ENCODE data around the gene FBXL19. TPM values are rescaled to one million over a fixed set of nuclear protein-coding genes. Genes with fewer than 3 reads are reported as not detected.
"Not testable (repeated sequence)": the region's sequence is repeated elsewhere in the genome, so short reads cannot be mapped to it uniquely, and the experiment has no call there.

FBXL19 gene
- total and polyA plus RNA-seq, 2 of the 13 experiments (the other 11 are each of a cell fraction or from before 2014, with no cell fraction given), result 6.0 to 13.7 TPM

GRCh38 chr16:30934827-30935557, 11.6 kb downstream of the FBXL19 start (continued):
- peak; percentile 52 for TF ChIP-seq STAG1 (CRISPR knock-in tag; IDR thresholded peaks at IDR 0.05)
- no peak for TF ChIP-seq SMAD1 (CRISPR knock-in tag; IDR thresholded peaks at IDR 0.05; ENCODE audit: borderline replicate concordance, low read depth)
- peak; percentile 74 for TF ChIP-seq SMC3 (IDR thresholded peaks at IDR 0.05; ENCODE audit: low read length)

GRCh38 chr16:30937692-30938091, 14.3 kb downstream of the FBXL19 start:
- H3K79me2 ChIP-seq (ENCODE audit: insufficient read depth, low read length), result no peaks in the 10 kb centered on the region
- H3K9ac ChIP-seq (ENCODE audit: insufficient read depth, low read depth, low read length), result no peak overlapping the region
- no TSS peak for BruUV-seq (replicated peaks)
- ChIA-PET POLR2A (interaction anchor here (0.7 kb wide), 1 partner anchor 12 kb away, joined by 3 read pairs; no protein-coding TSS in a partner anchor), CTCF (ENCODE audit: low intra/inter-chr PET ratio, low total read pairs) (no interaction called here)
- H3K4me2 ChIP-seq (ENCODE audit: low read depth, low read length), result no peak overlapping the region
- intact Hi-C loops (cut with micrococcal nuclease; ENCODE audit: unreplicated experiment), result no loop called here
- DNase-seq (ENCODE audit: low spot score) (no peak), FAIRE-seq (no peak), ATAC-seq (no peak)
- no peak overlapping the region for H3K27ac ChIP-seq (ENCODE audit: extremely low read length, insufficient read depth, low read length)
- H3K4me3 ChIP-seq (replicated peaks in 1 of 3; ENCODE audit: insufficient read depth in 1 of 3, low read depth in 2 of 3, low read length in 3 of 3), result no peak overlapping the region
- TF ChIP-seq ZNF503 (CRISPR knock-in tag; IDR thresholded peaks at IDR 0.05), result no peak
- no peaks in the 10 kb centered on the region for H3K27me3 ChIP-seq (ENCODE audit: control insufficient read depth in 1 of 2, insufficient read depth in 2 of 2, low read length in 2 of 2)
- no peak overlapping the region for H2AFZ ChIP-seq (ENCODE audit: low read length)
- H3K4me1 ChIP-seq (ENCODE audit: insufficient read depth, low read length), result peaks cover 14% of the 10 kb centered on the region
- in situ Hi-C loops (cut with HindIII; ENCODE audit: extremely low pct_ligation_motif_present, low pct_unique_long_range_greater_than_20kb), result no loop called here
- H3K9me3 ChIP-seq (ENCODE audit: low read length), result no peaks in the 10 kb centered on the region
- 84% methylated on average over 5 of the region's 5 CpGs for WGBS (ENCODE audit: low lambda C conversion rate)
- no peaks in the 10 kb centered on the region for H4K20me1 ChIP-seq (ENCODE audit: insufficient read depth, low read length)
- H3K36me3 ChIP-seq (replicated peaks in 1 of 2; ENCODE audit: control insufficient read depth in 1 of 2, insufficient read depth in 2 of 2, low read length in 2 of 2), result peaks cover 10 to 14% of the 10 kb centered on the region in 2 experiments; a peak in 3 of 5 replicates

GRCh38 chr16:30939571-30939970, 16.2 kb downstream of the FBXL19 start:
- Histone ChIP-seq H3K4me1 (ENCODE audit: insufficient read depth, low read length) (peaks cover 17% of the 10 kb centered on the region), H3K36me3 (replicated peaks in 1 of 2; ENCODE audit: control insufficient read depth in 1 of 2, insufficient read depth in 2 of 2, low read length in 2 of 2) (peaks cover 16 to 23% of the 10 kb centered on the region in 2 experiments; a peak in 4 of 5 replicates)
- CTCF ChIA-PET (ENCODE audit: low intra/inter-chr PET ratio, low total read pairs); H4K20me1 ChIP-seq (ENCODE audit: insufficient read depth, low read length); in situ Hi-C loops (cut with HindIII; ENCODE audit: extremely low pct_ligation_motif_present, low pct_unique_long_range_greater_than_20kb); FAIRE-seq; H3K27me3 ChIP-seq (ENCODE audit: control insufficient read depth in 1 of 2, insufficient read depth in 2 of 2, low read length in 2 of 2); H3K9me3 ChIP-seq (ENCODE audit: low read length); H3K79me2 ChIP-seq (ENCODE audit: insufficient read depth, low read length); H3K27ac ChIP-seq (ENCODE audit: extremely low read length, insufficient read depth, low read length); BruUV-seq (replicated peaks); H3K4me2 ChIP-seq (ENCODE audit: low read depth, low read length); H2AFZ ChIP-seq (ENCODE audit: low read length); ATAC-seq; H3K4me3 ChIP-seq (replicated peaks in 1 of 3; ENCODE audit: insufficient read depth in 1 of 3, low read depth in 2 of 3, low read length in 3 of 3); H3K9ac ChIP-seq (ENCODE audit: insufficient read depth, low read depth, low read length); intact Hi-C loops (cut with micrococcal nuclease; ENCODE audit: unreplicated experiment); DNase-seq (ENCODE audit: low spot score): not testable (repeated sequence)
- 94% methylated on average over 8 of the region's 8 CpGs for WGBS (ENCODE audit: low lambda C conversion rate)
- POLR2A ChIA-PET, result interaction anchor here (1.4 kb wide), 1 partner anchor 10 kb away, joined by 5 read pairs; no protein-coding TSS in a partner anchor

Data from HepG2 (cell line).